HCT116 (cell line): ENCODE measurements around the gene MRPL18. TPM values are rescaled to one million over a fixed set of nuclear protein-coding genes. Genes with fewer than 3 reads are reported as not detected.

Experiments
- ATAC-seq: fragments of 200-7000 bp; cut with Tn5 transposase; 2 replicates; pipeline ENCODE4 v1.9.1; 2020; ENCODE audit warnings: mild to moderate bottlenecking, moderate library complexity
- BruUV-seq: library from RNA; stranded (reverse); fragments of 400-500 nt; replicated peaks from 2 replicates; lab custom pipeline; 2021; lab: Mats Ljungman, UMichigan
- CTCF ChIA-PET: fragments of 300-600 bp; sonication (Branson Sonifier 250); formaldehyde crosslinking; loops from one replicate; lab custom pipeline; 2021; ENCODE audit warnings: antibody characterized with exemption; lab: Charles Lee
- POLR2A ChIA-PET: fragments of 300-600, 350-600 bp; sonication (Branson Sonifier 250); formaldehyde crosslinking; loops from one replicate; lab custom pipeline; 2021; ENCODE audit warnings: antibody characterized with exemption; lab: Charles Lee
- RAD21 ChIA-PET, 2 experiments: fragments of 300-600 bp; sonication (Branson Sonifier 250); formaldehyde crosslinking; loops; one replicate each; lab custom pipeline; 2023; ENCODE audit warnings: low total read pairs in 2 of 2; ENCODE audit not compliant: uncharacterized antibody in 2 of 2, unreplicated experiment in 2 of 2, low non-redundant PET in 1 of 2; lab: Charles Lee
- DNase-seq: peaks from one replicate; pipeline ENCODE4 v3.0.0-alpha.2; 2010; ENCODE audit warnings: low read depth, low spot score
- H2AFZ ChIP-seq: fragments of 200-600 bp; shearing (Covaris generic), sonication (generic); 2 replicates; pipeline ENCODE4 v1.6.1; 2017; ENCODE audit warnings: low read depth, mixed run types, mixed read lengths, antibody characterized with exemption, low read length; ENCODE audit not compliant: poor library complexity, severe bottlenecking
- H3K27ac ChIP-seq: 2 replicates; pipeline ENCODE4 v1.5.1; 2012; ENCODE audit warnings: low read depth, low read length
- H3K27me3 ChIP-seq: fragments of 200-600 bp; sonication (generic); 2 replicates; pipeline ENCODE4 v1.6.1; 2016; ENCODE audit warnings: mixed run types, low read length, mixed read lengths; ENCODE audit not compliant: insufficient read depth
- H3K36me3 ChIP-seq, 2 experiments: fragments of 200-500 bp in 1 of 2; fragments of 200-600 bp in 1 of 2; sonication (Bioruptor generic) in 1 of 2; sonication (generic) in 1 of 2; 2 replicates each; pipeline versions ENCODE4 v1.5.1 to v1.6.1; 2014 to 2016; ENCODE audit warnings: low read length in 2 of 2, inconsistent platforms in 1 of 2, mixed read lengths in 1 of 2, mixed run types in 1 of 2; ENCODE audit not compliant: insufficient read depth in 2 of 2, control insufficient read depth in 1 of 2
- H3K4me1 ChIP-seq, 2 experiments: fragments of 200-600 bp in 1 of 2; sonication (generic) in 1 of 2; 2 replicates each; pipeline versions ENCODE4 v1.5.1 to v1.6.1; 2012 to 2017; ENCODE audit warnings: low read length in 2 of 2, inconsistent platforms in 1 of 2, mild to moderate bottlenecking in 1 of 2, mixed read lengths in 1 of 2, mixed run types in 1 of 2, moderate library complexity in 1 of 2; ENCODE audit not compliant: insufficient read depth in 2 of 2, control insufficient read depth in 1 of 2
- H3K4me2 ChIP-seq: fragments of 200-600 bp; sonication (generic); 2 replicates; pipeline ENCODE4 v1.6.1; 2017; ENCODE audit warnings: mixed run types, low read length, mixed read lengths
- H3K4me3 ChIP-seq, 2 experiments: fragments of 200-600 bp in 1 of 2; sonication (generic) in 1 of 2; replicated peaks in 1 of 2; 2 replicates each; pipeline ENCODE4 v1.5.1; 2011 to 2016; ENCODE audit warnings: low read length in 2 of 2, control low read depth in 1 of 2, low read depth in 1 of 2, mild to moderate bottlenecking in 1 of 2, mixed read lengths in 1 of 2, mixed run types in 1 of 2
- H3K79me2 ChIP-seq: fragments of 200-600 bp; sonication (generic); 2 replicates; pipeline ENCODE4 v1.6.1; 2017; ENCODE audit warnings: mild to moderate bottlenecking, mixed run types, low read length, moderate library complexity, mixed read lengths; ENCODE audit not compliant: insufficient read depth
- H3K9ac ChIP-seq: fragments of 200-600 bp; sonication (generic); 2 replicates; pipeline ENCODE4 v1.6.1; 2016; ENCODE audit warnings: low read length, mixed read lengths
- H3K9me2 ChIP-seq: fragments of 200-600 bp; sonication (generic), shearing (Covaris generic); 2 replicates; pipeline ENCODE4 v1.6.1; 2017; ENCODE audit warnings: mixed run types, mild to moderate bottlenecking, moderate library complexity; ENCODE audit not compliant: insufficient read depth
- H3K9me3 ChIP-seq, 2 experiments: fragments of 200-500 bp in 1 of 2; fragments of 200-600 bp in 1 of 2; sonication (Bioruptor generic) in 1 of 2; sonication (generic) in 1 of 2; 2 replicates each; pipeline ENCODE4 v1.6.1; 2014 to 2017; ENCODE audit warnings: low read length in 2 of 2, mixed read lengths in 2 of 2, inconsistent platforms in 1 of 2, low read depth in 1 of 2, mild to moderate bottlenecking in 1 of 2, mixed run types in 1 of 2, moderate library complexity in 1 of 2; ENCODE audit not compliant: control insufficient read depth in 1 of 2, insufficient read depth in 1 of 2
- H4K20me1 ChIP-seq: fragments of 200-600 bp; sonication (generic), shearing (Covaris generic); 2 replicates; pipeline ENCODE4 v1.6.1; 2017; ENCODE audit warnings: mixed run types, mild to moderate bottlenecking, moderate library complexity; ENCODE audit not compliant: insufficient read depth
- CEBPB ChIP-seq: IDR thresholded peaks from 2 replicates; pipeline ENCODE4 v1.6.1; 2012; ENCODE audit warnings: low read depth
- ELF1 ChIP-seq: IDR thresholded peaks from 2 replicates; pipeline ENCODE4 v1.6.1; 2012; ENCODE audit warnings: low read depth, borderline replicate concordance
- EZH2 ChIP-seq: fragments of 200-600 bp; sonication (generic); IDR thresholded peaks from 2 replicates; pipeline ENCODE4 v1.6.1; 2017; ENCODE audit warnings: antibody characterized with exemption, mixed run types
- EZH2phosphoT487 ChIP-seq: fragments of 200-600 bp; IDR thresholded peaks from 2 replicates; pipeline ENCODE4 v1.6.1; 2018; ENCODE audit warnings: antibody characterized with exemption, borderline replicate concordance
- JUND ChIP-seq: IDR thresholded peaks from 2 replicates; pipeline ENCODE4 v1.6.1; 2012
- MAX ChIP-seq: IDR thresholded peaks from 2 replicates; pipeline ENCODE4 v1.6.1; 2012
- POLR2A ChIP-seq: IDR thresholded peaks from 2 replicates; pipeline ENCODE4 v1.7.0; 2011; ENCODE audit warnings: borderline replicate concordance; ENCODE audit not compliant: insufficient read depth, insufficient read length; ENCODE audit errors: extremely low read depth
- POLR2AphosphoS5 ChIP-seq: IDR thresholded peaks from 2 replicates; pipeline ENCODE4 v1.6.1; 2011; ENCODE audit warnings: mild to moderate bottlenecking, low read depth, low read length, moderate library complexity
- RAD21 ChIP-seq: IDR thresholded peaks from 2 replicates; pipeline ENCODE4 v1.6.1; 2012; ENCODE audit warnings: low read depth, mild to moderate bottlenecking
- SIN3A ChIP-seq: IDR thresholded peaks from 2 replicates; pipeline ENCODE4 v1.6.1; 2012; ENCODE audit warnings: low read depth
- SP1 ChIP-seq: IDR thresholded peaks from 2 replicates; pipeline ENCODE4 v1.6.1; 2012; ENCODE audit warnings: low read depth
- TCF7L2 ChIP-seq: IDR thresholded peaks from 2 replicates; pipeline ENCODE4 v1.7.0; 2011; ENCODE audit warnings: borderline replicate concordance, inconsistent platforms; ENCODE audit not compliant: insufficient read depth, insufficient read length; ENCODE audit errors: extremely low read depth
- YY1 ChIP-seq: IDR thresholded peaks from 2 replicates; pipeline ENCODE4 v1.6.1; 2011; ENCODE audit warnings: low read length, low read depth, moderate library complexity, mild to moderate bottlenecking; ENCODE audit not compliant: insufficient replicate concordance; ENCODE audit errors: extremely low read depth
- ZBTB33 ChIP-seq: IDR thresholded peaks from 2 replicates; pipeline ENCODE4 v1.6.1; 2011; ENCODE audit warnings: mild to moderate bottlenecking, low read length, moderate library complexity; ENCODE audit not compliant: insufficient replicate concordance; ENCODE audit errors: extremely low read depth
- intact Hi-C: fragments of 100-400 bp; cut with micrococcal nuclease; formaldehyde crosslinking; loops from 2 replicates; pipeline ENCODE4 v1.10.0; 2022
- total RNA-seq: library from RNA; stranded (reverse); gene quantifications from one replicate; pipeline ENCODE4 v1.2.1, GENCODE V29; 2021; ENCODE audit not compliant: unreplicated experiment

Gene MRPL18
- total RNA-seq, 1 experiment from 2014 or later = 106 TPM

GRCh38 chr6:159808647-159809046 lies 18.4 kb downstream of the MRPL18 start:
- H3K9me2 ChIP-seq = no peaks in the 10 kb centered on the region
- no peaks in the 10 kb centered on the region for H3K9me3 ChIP-seq
- intact Hi-C loops = no loop called here
- no peak overlapping the region for H3K27ac ChIP-seq
- H3K27me3 ChIP-seq = no peaks in the 10 kb centered on the region
- H3K4me3 ChIP-seq = no peak overlapping the region
- H3K4me2 ChIP-seq = no peak overlapping the region
- no peaks in the 10 kb centered on the region for H3K4me1 ChIP-seq
- no peaks in the 10 kb centered on the region for H3K36me3 ChIP-seq
- no peak for DNase-seq
- H4K20me1 ChIP-seq = no peaks in the 10 kb centered on the region
- POLR2A ChIA-PET = no interaction called here
- RAD21 ChIA-PET = no interaction called here
- TF ChIP-seq SP1 (no peak), YY1 (no peak), SIN3A (no peak), POLR2AphosphoS5 (no peak), EZH2phosphoT487 (no peak), RAD21 (no peak), CEBPB (no peak), EZH2 (no peak), TCF7L2 (no peak), POLR2A (no peak), ELF1 (no peak), JUND (no peak), MAX (no peak)
- no peaks in the 10 kb centered on the region for H3K79me2 ChIP-seq
- no peak overlapping the region for H3K9ac ChIP-seq
- no TSS peak for BruUV-seq
- no peak for ATAC-seq
- H2AFZ ChIP-seq = no peak overlapping the region
- CTCF ChIA-PET = no interaction called here

- Histone ChIP-seq H3K79me2 (no peaks in the 10 kb centered on the region), H4K20me1 (no peaks in the 10 kb centered on the region), H3K27ac (no peak overlapping the region), H3K9me2 (no peaks in the 10 kb centered on the region), H3K27me3 (no peaks in the 10 kb centered on the region), H3K4me3 (no peak overlapping the region), H2AFZ (no peak overlapping the region), H3K4me2 (no peak overlapping the region), H3K9ac (no peak overlapping the region), H3K4me1 (no peaks in the 10 kb centered on the region), H3K9me3 (no peaks in the 10 kb centered on the region), H3K36me3 (no peaks in the 10 kb centered on the region)
- intact Hi-C loops = no loop called here
- ChIA-PET RAD21 (no interaction called here), POLR2A (no interaction called here), CTCF (no interaction called here)
- no peak for TF ChIP-seq ZBTB33
- no peak for DNase-seq
- ATAC-seq = no peak
- BruUV-seq = no TSS peak
These were observed 18.9 kb downstream of the MRPL18 start for GRCh38 chr6:159809149-159809548.
